HG02870 (cell line): Measurements from ENCODE around the gene TWNK.

ENCODE experiments used
- ATAC-seq: cut with Tn5 transposase; IDR thresholded peaks from one replicate; pipeline ENCODE4 v1.9.1; 2021; ENCODE audit warnings: mild to moderate bottlenecking, moderate library complexity; ENCODE audit not compliant: unreplicated experiment

TWNK gene

GRCh38 chr10:101010329-101010728, 23.0 kb downstream of the TWNK start:
- no peak for ATAC-seq

DNA sequence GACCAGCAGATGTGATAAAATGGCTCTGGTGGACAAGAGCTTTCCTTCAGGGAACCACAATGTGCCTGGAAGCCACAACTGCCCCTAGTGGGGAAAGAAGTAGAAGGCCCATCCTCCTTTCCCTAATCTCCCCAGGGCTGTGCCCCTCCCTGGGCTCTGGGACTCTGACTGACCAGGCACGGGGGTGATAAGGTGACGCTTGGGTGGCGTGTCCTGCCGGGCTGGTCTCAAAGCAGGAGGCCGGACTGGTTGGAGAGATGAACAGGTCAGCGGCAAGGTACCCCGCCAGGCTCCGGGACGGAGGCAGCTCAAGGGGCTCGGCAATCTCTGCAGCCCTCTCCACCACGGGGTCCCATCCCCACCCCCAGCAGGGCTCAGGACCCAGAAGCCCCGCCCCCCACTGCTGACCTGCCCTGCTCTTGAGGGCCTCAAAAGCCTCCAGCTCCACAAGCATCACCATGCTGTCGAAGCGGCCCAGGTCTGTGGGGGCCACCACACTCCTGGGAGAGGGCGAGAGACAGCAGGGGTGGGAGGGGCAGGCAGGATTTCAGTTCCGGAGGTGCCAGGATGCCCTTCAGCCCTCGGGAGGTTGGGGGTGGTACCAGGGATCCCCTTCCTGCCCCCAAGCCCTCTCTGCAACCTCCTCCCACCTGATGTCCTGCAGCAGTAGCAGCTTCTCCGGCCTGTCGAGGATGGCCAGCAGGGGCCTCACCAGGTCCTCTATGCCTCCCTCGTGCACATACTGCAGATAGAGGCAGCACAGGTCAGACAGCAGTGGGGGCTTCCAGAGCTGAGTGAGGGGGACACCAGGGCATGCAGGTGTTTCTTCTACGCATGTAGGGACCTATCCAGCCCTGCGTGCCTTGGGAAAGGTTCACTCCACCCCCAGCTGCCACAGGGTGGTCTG, 24.4 kb downstream of the TWNK start:
- ATAC-seq, result no peak

- ATAC-seq, result peak; percentile 78
These were observed 25.4 kb downstream of the TWNK start for GRCh38 chr10:101012525-101013364.

DNA sequence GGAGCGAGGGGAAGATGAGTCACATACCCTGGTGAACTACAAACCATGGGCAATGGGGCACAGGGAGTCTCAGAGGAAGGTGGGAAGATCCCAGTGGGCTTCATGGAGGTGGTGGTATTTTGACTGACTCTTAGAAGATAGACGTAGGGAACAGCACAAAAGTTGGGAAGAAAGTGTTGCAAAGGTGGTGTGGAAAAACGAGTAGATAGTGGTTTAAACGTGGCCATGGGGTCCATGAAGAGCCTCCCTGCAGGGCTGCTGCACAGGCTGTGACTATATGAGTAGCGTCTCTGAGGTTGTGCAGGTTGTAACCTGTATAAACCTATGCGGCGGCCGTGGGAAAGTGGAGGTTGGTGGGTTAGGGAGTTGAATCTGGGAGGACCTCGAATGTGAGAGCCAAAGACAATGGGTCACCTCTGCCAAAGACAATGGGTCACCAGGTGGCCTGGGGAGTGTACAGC, 26.1 kb downstream of the TWNK start:
- ATAC-seq, result no peak

GRCh38 chr10:101014230-101014884, 27.0 kb downstream of the TWNK start:
- no peak for ATAC-seq

DNA sequence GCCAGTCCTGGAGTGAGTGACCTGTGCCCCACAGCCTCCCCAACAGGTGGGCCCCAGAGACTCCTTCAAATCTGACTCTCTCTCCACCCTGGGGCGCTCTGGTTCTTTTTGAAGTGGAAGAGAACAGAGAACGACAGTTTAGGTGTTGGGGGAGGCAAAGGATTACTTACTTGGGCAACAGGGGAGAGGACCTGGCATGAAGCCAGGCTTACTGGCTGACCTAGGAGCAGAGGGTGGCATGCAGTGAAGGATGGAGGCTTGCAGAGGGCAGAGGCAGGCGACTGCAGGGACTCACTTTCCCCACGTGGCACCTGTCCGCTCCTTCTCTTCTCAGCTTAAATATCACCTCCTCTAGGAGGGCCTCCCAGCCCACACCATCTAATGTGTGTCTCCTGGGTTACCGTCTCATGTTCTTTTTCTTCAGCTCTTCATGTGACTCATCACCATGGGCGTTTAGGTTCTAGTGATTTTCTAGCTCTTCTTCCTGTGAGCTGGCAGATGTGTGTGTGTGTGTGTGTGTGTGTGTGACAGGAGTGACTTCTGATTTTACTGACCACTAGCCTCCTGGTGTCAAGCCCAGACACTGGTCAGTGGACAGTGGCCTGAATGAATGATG, 27.7 kb downstream of the TWNK start:
- ATAC-seq, result no peak

GRCh38 chr10:101015582-101015973, 28.2 kb downstream of the TWNK start:
- no peak for ATAC-seq

GRCh38 chr10:101016814-101017213, 29.5 kb downstream of the TWNK start:
- no peak for ATAC-seq

DNA sequence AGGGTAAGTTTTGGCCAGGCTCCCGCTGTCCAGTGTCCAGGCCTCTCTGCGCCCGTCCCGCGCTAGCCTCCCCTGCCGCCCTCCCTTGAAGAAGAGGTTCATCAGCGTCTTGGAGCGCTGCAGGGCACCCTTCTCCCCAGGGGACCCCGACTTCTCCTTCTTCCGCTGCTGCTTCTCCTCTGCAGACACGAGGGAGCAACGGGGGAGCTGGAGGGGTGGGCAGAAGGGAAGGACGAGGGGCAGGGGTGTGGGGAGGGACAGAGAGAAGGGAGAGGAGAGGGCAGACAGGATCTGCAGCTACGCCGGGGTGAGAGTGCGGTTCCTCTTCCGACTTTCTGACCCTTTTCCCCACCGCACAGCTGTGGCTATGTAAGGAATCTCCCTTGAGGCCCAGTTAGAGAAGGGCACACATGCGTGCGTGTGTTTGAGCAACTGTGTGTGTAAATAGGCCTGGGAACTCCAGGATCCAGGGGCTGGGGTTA, 30.8 kb downstream of the TWNK start:
- ATAC-seq, result no peak

- ATAC-seq, result no peak
These were observed 31.5 kb downstream of the TWNK start for GRCh38 chr10:101018600-101019439.

DNA sequence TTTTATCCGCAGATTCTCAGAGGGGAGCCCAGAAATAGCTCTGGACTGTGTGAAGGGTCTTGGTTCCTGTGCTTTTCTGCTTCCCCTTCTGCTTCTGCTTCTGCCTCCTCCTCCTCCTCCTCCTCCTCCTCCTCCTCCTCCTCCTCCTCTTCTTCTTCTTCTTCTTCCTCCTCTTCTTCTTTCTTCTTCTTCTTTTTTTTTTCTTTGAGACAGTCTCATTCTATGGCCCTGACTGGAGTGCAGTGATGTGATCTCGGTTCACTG, 32.0 kb downstream of the TWNK start:
- no peak for ATAC-seq

DNA sequence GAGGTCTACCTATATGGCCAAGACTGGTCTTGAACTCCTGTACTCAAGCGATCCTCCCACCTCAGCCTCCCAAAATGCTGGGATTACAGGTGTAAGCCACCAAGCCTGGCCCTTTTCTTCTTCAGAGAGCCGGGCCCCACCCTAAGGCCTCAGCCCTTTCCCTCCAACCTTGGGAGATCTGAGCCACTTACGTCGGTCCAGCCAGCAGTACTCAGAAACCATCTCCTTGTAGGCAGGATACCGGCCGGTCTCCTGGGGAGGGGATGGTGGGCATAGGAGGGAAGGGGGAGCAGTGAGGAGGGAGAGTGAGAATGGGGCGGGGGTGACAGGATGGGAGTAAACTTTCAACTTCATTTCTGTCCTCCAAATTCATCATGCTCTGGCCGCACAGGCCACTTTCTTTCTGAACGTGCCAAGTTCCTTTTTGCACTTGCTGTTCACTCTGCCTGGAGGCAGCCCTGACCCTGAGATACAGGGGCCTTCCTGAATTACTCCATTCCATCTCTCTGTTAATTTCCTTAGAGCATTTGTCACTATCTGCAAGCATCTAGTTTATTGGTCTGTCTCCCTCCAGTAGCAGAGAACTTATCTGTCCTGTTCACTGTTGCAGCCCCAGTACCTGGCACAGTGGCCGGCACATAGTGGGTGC, 33.2 kb downstream of the TWNK start:
- ATAC-seq, result no peak

GRCh38 chr10:101021239-101021638, 33.9 kb downstream of the TWNK start:
- no peak for ATAC-seq

- ATAC-seq, result no peak
These were observed 34.4 kb downstream of the TWNK start for GRCh38 chr10:101021692-101022251.

GRCh38 chr10:101022967-101023705, 35.8 kb downstream of the TWNK start:
- no peak for ATAC-seq

DNA sequence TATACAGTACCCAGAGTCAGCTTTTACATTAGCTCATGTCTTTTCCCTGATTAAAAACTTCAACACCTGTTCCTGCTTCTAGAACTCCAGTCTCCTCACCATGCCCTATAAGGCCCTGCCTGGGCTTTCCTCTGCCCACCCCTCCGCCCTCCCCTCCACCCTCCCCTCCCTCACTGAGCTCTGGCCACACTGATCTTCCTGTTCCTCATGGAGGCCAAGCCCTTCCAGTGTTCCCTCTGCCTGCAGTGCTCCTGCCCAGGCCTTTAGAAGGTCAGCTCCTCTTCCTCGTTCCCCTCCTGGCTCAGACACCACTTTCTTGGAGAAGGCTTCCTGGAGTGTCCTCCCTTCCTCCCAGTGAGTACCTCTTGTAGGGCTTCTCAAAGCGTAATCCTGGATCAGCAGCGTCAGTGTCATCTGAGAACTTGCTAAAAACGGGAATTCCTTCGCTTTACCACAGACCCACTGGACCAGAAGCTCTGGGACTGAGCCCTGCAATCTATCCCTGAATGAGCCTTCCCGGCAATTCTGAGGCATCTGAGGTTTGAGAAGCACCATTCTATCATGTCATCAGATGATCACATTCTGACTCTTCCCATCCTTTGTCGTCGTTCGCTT, 39.9 kb downstream of the TWNK start:
- no peak for ATAC-seq

DNA sequence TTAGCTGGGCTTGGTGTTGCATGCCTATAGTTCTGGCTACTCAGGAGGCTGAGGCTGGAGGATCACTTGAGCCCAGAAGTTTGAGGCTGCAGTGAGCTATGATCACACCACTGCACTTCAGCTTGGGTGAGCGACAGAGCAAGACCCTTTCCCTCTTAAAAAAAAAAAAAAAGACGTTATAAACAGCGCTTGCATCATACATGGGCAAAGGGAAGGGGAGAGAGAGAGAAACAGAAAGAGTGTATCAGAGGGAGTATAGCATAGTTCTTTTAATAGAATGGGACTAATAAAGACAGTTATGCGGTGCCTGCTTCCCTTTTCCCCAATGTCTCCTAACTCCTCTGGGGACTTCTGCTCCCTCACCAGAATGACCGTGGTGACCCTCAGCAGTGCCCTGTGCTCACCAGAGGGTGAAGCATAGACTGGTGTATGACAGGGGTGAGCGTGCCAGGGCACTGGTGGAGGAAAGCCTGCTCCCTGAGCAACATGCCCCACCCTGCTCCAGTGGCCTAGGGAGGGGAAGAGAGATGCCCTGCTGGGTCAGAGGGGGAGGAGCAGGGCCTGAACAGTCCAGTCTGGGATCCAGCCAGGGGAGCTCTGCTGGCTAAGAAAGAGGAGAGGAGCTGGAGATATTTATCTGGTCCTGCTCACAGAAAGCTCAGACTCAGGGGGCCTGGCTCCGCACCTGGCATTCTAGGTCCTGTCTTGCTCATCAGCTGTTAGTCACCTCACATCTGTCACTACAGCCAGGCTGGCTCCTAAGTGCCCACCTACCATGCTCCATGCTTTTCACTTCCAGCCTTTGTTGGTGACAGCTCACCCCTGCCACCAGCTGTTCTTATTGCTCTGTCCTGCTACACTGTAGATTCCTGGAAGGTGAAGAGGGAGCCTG, 41.3 kb downstream of the TWNK start:
- no peak for ATAC-seq
